ENCODE measurements around the gene ATPAF1.

Gene ATPAF1

DNA sequence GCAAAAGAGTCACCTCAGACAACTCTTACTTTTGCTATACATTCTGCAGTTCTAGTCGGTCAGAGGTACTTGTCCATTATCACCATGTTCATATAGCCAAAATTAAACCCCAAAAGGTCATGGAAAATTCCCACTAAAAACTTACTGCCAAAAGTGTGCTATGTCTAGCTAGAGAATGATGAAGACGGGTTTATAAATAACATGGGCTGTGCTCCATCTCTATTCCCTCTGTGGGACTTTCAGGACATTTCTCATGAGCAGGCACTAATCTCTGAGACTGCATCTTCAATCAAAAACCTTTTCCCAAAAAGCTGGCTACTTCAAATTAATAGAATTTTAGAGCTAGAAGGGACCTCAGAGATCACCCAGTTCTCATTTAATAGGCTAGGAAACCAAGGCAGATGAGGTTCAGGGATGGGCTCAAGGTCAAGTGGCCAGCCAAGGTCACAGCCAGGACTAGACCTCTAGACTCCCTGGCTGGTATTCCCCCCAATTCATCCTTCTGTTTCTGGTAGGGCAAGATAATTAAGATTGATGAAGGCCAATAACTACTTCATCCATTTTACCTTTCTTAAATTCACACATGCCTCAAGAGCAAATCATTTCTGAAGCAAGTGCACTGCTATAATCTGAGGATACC is 30.6 kb downstream of the ATPAF1 start:
- DNase-seq, result no peak

GRCh38 chr1:46635205-46635604 is 33.0 kb downstream of the ATPAF1 start:
- Histone ChIP-seq H3K27ac (no peak overlapping the region), H3K4me3 (ENCODE audit: low read depth, low read length) (no peak overlapping the region), H3K36me3 (peaks cover 14% of the 10 kb centered on the region), H3K27me3 (ENCODE audit: insufficient read depth, low read depth, severe bottlenecking) (no peaks in the 10 kb centered on the region), H3K9me3 (ENCODE audit: severe bottlenecking) (no peaks in the 10 kb centered on the region)
- no peak for DNase-seq
- no peak for TF ChIP-seq CTCF (IDR thresholded peaks at IDR 0.05; ENCODE audit: low read depth, low read length)

More for the DNA sequence above, 30.6 kb downstream of the ATPAF1 start:
- H3K9me3 ChIP-seq (ENCODE audit: severe bottlenecking), result no peaks in the 10 kb centered on the region
- H3K4me3 ChIP-seq (ENCODE audit: low read depth, low read length), result no peak overlapping the region
- no peak for TF ChIP-seq CTCF (IDR thresholded peaks at IDR 0.05; ENCODE audit: low read depth, low read length)
- no peaks in the 10 kb centered on the region for H3K27me3 ChIP-seq (ENCODE audit: insufficient read depth, low read depth, severe bottlenecking)
- H3K27ac ChIP-seq, result no peak overlapping the region
- H3K36me3 ChIP-seq, result peaks cover 6% of the 10 kb centered on the region

DNA sequence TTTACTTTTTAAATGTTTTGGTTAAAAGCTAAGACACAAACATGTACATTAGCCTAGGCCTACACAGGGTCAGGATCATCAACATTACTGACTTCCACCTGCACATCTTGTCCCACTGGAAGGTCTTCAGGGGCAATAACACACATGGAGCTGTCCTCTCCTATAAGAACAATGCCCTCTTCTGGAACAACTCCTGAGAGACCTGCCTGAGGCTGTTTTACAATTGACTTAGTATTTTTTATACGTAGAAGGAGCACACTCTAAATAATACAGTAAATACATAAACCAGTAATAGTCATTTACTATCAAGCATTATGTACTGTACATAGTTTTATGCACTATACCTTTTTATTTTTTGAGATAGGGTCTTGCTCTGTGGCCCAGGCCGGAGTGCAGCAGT is 37.4 kb downstream of the ATPAF1 start:
- no peak overlapping the region for H3K4me3 ChIP-seq (ENCODE audit: low read depth, low read length)
- H3K27ac ChIP-seq, result no peak overlapping the region
- no peaks in the 10 kb centered on the region for H3K27me3 ChIP-seq (ENCODE audit: insufficient read depth, low read depth, severe bottlenecking)
- H3K9me3 ChIP-seq (ENCODE audit: severe bottlenecking), result no peaks in the 10 kb centered on the region
- peaks cover 14% of the 10 kb centered on the region for H3K36me3 ChIP-seq
- DNase-seq, result no peak
- TF ChIP-seq CTCF (IDR thresholded peaks at IDR 0.05; ENCODE audit: low read depth, low read length), result no peak

DNA sequence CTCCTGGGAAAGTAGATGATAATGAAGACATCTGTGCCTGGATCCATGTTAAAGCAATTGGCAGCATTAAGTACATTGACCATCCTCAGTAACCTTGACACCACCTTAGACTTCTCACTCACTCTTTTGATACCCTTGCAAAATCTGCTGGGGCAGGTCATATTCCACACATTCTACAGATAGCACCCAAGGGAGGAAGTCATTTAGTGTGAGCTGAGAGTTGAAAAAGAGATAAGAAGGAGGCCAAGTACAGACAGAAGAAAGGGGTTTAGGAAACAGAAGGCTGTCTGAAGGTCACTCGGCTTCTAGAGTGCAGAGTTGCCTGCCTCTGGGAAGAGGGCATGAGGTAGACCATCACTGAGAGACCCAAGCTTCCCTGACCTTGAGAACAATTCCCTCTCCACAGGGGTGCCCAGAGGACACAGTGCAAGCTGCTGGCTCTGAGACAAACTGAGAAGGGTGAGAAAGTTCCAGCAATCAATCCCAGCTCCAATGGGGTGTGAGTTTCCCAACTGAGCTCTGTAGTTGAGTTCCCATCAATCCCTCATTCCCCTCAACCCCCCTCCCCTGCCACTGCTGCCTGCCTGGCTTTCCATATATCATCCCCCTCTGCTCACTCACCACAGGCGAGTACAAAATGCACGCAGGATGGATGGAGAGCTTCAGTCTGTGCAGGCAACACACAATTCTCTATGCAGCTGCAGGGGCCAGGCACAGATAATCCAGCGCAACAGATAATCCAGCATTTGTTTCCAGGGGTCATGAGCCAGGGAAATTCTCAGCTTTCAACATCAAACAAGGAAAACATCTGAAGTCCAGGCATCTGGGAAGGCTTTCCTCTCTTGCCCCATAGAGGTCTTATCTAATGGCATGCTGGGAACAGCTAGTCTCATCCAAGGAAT is 44.2 kb downstream of the ATPAF1 start:
- no peaks in the 10 kb centered on the region for H3K36me3 ChIP-seq
- no peaks in the 10 kb centered on the region for H3K9me3 ChIP-seq (ENCODE audit: severe bottlenecking)
- DNase-seq, result no peak
- no peak for TF ChIP-seq CTCF (IDR thresholded peaks at IDR 0.05; ENCODE audit: low read depth, low read length)
- no peak overlapping the region for H3K27ac ChIP-seq
- no peak overlapping the region for H3K4me3 ChIP-seq (ENCODE audit: low read depth, low read length)
- H3K27me3 ChIP-seq (ENCODE audit: insufficient read depth, low read depth, severe bottlenecking), result no peaks in the 10 kb centered on the region

DNA sequence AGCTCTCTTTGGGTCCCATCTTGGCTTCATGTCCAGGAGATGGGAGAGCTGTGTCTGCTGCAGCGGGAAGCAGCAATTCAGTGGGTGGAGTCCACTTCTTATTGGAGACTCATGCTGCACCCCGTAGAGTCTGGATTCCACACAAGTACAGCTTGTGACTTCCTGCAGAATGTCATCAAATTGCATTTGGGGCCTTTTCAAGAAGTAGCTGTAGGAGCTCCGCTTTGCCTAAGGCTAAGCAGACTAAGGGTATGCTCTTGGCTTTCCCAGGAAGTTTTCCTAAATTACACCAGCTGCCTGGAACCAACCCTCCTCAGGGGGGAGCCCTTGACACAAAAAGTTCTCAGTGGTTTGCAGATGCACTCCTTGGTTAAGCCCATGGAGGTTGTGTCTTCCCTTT is 45.8 kb downstream of the ATPAF1 start:
- Histone ChIP-seq H3K27ac (no peak overlapping the region), H3K27me3 (ENCODE audit: insufficient read depth, low read depth, severe bottlenecking) (no peaks in the 10 kb centered on the region), H3K4me3 (ENCODE audit: low read depth, low read length) (no peak overlapping the region), H3K36me3 (no peaks in the 10 kb centered on the region), H3K9me3 (ENCODE audit: severe bottlenecking) (no peaks in the 10 kb centered on the region)
- DNase-seq, result no peak
- TF ChIP-seq CTCF (IDR thresholded peaks at IDR 0.05; ENCODE audit: low read depth, low read length), result peak; percentile 31; the same call in 1 of the 2 replicates
